SU-DHL-6 (cell line): ENCODE results near the gene CYP3A7.

ENCODE experiments used
- CTCF ChIP-seq: fragments of 200-600 bp; sonication (generic); IDR thresholded peaks from one replicate; pipeline ENCODE4 v1.5.1; 2017; ENCODE audit warnings: antibody characterized with exemption, mild to moderate bottlenecking, low read length, moderate library complexity; ENCODE audit not compliant: insufficient read depth, poor library complexity, severe bottlenecking
- EZH2phosphoT487 ChIP-seq: fragments of 200-600 bp; sonication (generic), shearing (Covaris generic); conservative IDR thresholded peaks from 2 replicates; pipeline ENCODE4 v1.6.1; 2018; ENCODE audit warnings: mild to moderate bottlenecking, antibody characterized with exemption, low read length, moderate library complexity, mixed read lengths

- no peak for TF ChIP-seq EZH2phosphoT487
- no peak for TF ChIP-seq CTCF
These were observed 35.0 kb downstream of the CYP3A7 start for GRCh38 chr7:99699946-99700345.
